K562 (cell line): ENCODE results near the gene SMG9. TPM values are rescaled to one million over a fixed set of nuclear protein-coding genes. Genes with fewer than 3 reads are reported as not detected.
A peak's percentile ranks its signal among the peaks of the same experiment; 100 is the strongest.

Source experiments
- BCOR ChIP-seq: fragments of 450-650 bp; IDR thresholded peaks from 2 replicates; pipeline ENCODE4 v1.6.1; 2016
- BDP1 ChIP-seq: IDR thresholded peaks from 3 replicates; pipeline ENCODE4 v1.6.1; 2011; ENCODE audit not compliant: insufficient read length, insufficient read depth
- GABPB2 ChIP-seq: fragments of 250-450 bp; sonication (Bioruptor Pico); conservative IDR thresholded peaks from 2 replicates; pipeline ENCODE4 v1.5.1; 2021; ENCODE audit warnings: mild to moderate bottlenecking
- HDGF ChIP-seq: fragments of 450-650 bp; IDR thresholded peaks from 2 replicates; pipeline ENCODE4 v1.6.1; 2016
- HMG20A ChIP-seq: fragments of 450-650 bp; formaldehyde crosslinking; conservative IDR thresholded peaks from 2 replicates; pipeline ENCODE4 v1.4.0; 2020; ENCODE audit warnings: mild to moderate bottlenecking, mixed read lengths
- IFI16 ChIP-seq: fragments of 250-450 bp; sonication (Bioruptor Pico); IDR thresholded peaks from 2 replicates; pipeline ENCODE4 v2.1.2; 2022; ENCODE audit warnings: mild to moderate bottlenecking, inconsistent platforms
- JUN ChIP-seq, 2 experiments: sonication (generic) in 1 of 2; formaldehyde crosslinking in 1 of 2; IDR thresholded peaks; 2 replicates each; pipeline versions ENCODE4 v1.6.1 to v1.8.0; 2012 to 2022; ENCODE audit warnings: borderline replicate concordance in 2 of 2, mild to moderate bottlenecking in 2 of 2, improper control_type of control experiment in 1 of 2, low read depth in 1 of 2, low read length in 1 of 2, missing genetic modification reagents in 1 of 2
- MIER1 ChIP-seq: fragments of 450-650 bp; IDR thresholded peaks from 2 replicates; pipeline ENCODE4 v1.6.1; 2016; ENCODE audit warnings: antibody characterized with exemption, mild to moderate bottlenecking, low read depth
- MTA1 ChIP-seq: fragments of 450-650 bp; IDR thresholded peaks from 2 replicates; pipeline ENCODE4 v1.6.1; 2017; ENCODE audit warnings: borderline replicate concordance
- NBN ChIP-seq: fragments of 450-650 bp; IDR thresholded peaks from 2 replicates; pipeline ENCODE4 v1.6.1; 2016; ENCODE audit warnings: low read depth, mild to moderate bottlenecking
- NCOA2 ChIP-seq, 2 experiments: fragments of 450-650 bp; IDR thresholded peaks; 2 replicates each; pipeline ENCODE4 v1.6.1; 2018; ENCODE audit warnings: mild to moderate bottlenecking in 2 of 2, moderate library complexity in 1 of 2; ENCODE audit not compliant: partially characterized antibody in 2 of 2
- RAD51 ChIP-seq: fragments of 450-650 bp; IDR thresholded peaks from 2 replicates; pipeline ENCODE4 v1.7.1; 2016; ENCODE audit warnings: low read depth, mild to moderate bottlenecking, borderline replicate concordance
- SPI1 ChIP-seq: IDR thresholded peaks from 2 replicates; pipeline ENCODE4 v1.6.1; 2011; ENCODE audit warnings: low read depth, low read length, control low read depth, borderline replicate concordance
- SRSF3 ChIP-seq: fragments of 200-400 bp; formaldehyde crosslinking; IDR thresholded peaks from 2 replicates; pipeline ENCODE4 v1.6.1; 2016; ENCODE audit warnings: mild to moderate bottlenecking, low read length, moderate library complexity; ENCODE audit not compliant: insufficient read depth
- WHSC1 ChIP-seq: IDR thresholded peaks from one replicate; pipeline ENCODE4 v1.6.1; 2012; ENCODE audit warnings: low read length, control low read depth, inconsistent platforms
- ZC3H8 ChIP-seq: fragments of 450-650 bp; IDR thresholded peaks from 2 replicates; pipeline ENCODE4 v1.6.1; 2017
- ZEB2 ChIP-seq: fragments of 450-650 bp; IDR thresholded peaks from 2 replicates; pipeline ENCODE4 v1.6.1; 2016
- ZNF3 ChIP-seq: fragments of 250-450 bp; sonication (Bioruptor Pico); IDR thresholded peaks from 2 replicates; pipeline ENCODE4 v1.5.0; 2021; ENCODE audit warnings: mild to moderate bottlenecking, moderate library complexity
- ZNF507 ChIP-seq: conservative IDR thresholded peaks from 2 replicates; pipeline ENCODE4 v1.6.1; 2017; ENCODE audit warnings: missing genetic modification characterization, missing compliant biosample characterization
- polyA plus RNA-seq, 8 experiments: library from polyadenylated mRNA; depleted of rRNA in 4 of 8; stranded (reverse) in 5 of 8; unstranded in 3 of 8; fragments of >200 nt; fragmentation: Nextera tagmentation in 2 of 8; fragmentation: Illumina TruSeq in 1 of 8; extraction: Ambion mirVana in 2 of 8; extraction: Trizol in 1 of 8; gene quantifications; 2 replicates each; pipeline versions ENCODE4 v1.2.1 to v1.2.3, GENCODE V29; 2011 to 2014; ENCODE audit warnings: inconsistent platforms in 1 of 8, missing spikeins in 1 of 8
- total RNA-seq, 7 experiments: library from RNA; depleted of rRNA in 6 of 7; stranded (reverse); fragments of >200 nt in 6 of 7; fragmentation: Illumina TruSeq in 2 of 7; extraction: Trizol in 2 of 7; gene quantifications; 2 replicates each; pipeline versions ENCODE4 v1.2.1 to v1.2.3, GENCODE V29; 2011 to 2021; ENCODE audit warnings: low replicate concordance in 1 of 7
- TF ChIP-seq, protein P1 (sequence below): IDR thresholded peaks from 3 replicates; pipeline ENCODE4 v1.6.1; 2011; ENCODE audit warnings: borderline replicate concordance, mild to moderate bottlenecking; ENCODE audit not compliant: insufficient read length, insufficient read depth
- TF ChIP-seq, protein P2 (sequence below): conservative IDR thresholded peaks from 2 replicates; pipeline ENCODE4 v1.6.1; 2011; ENCODE audit warnings: low read depth, mild to moderate bottlenecking, low read length; ENCODE audit not compliant: control insufficient read depth
- TF ChIP-seq, protein P3 (sequence below): sonication (generic); formaldehyde crosslinking; IDR thresholded peaks from 2 replicates; pipeline ENCODE4 v1.4.0; 2020; ENCODE audit warnings: mild to moderate bottlenecking, missing genetic modification reagents
- TF ChIP-seq, protein P4 (sequence below), 2 experiments: fragments of 200-800 bp in 1 of 2; sonication (Bioruptor generic) in 1 of 2; sonication (generic) in 1 of 2; formaldehyde crosslinking in 1 of 2; IDR thresholded peaks in 1 of 2; conservative IDR thresholded peaks in 1 of 2; 2 replicates each; pipeline versions ENCODE4 v1.5.0 to v1.6.1; 2016 to 2020; ENCODE audit warnings: missing compliant biosample characterization in 1 of 2, missing genetic modification characterization in 1 of 2, missing genetic modification reagents in 1 of 2
- TF ChIP-seq, protein P5 (sequence below): sonication (generic); formaldehyde crosslinking; IDR thresholded peaks from 2 replicates; pipeline ENCODE4 v1.8.0; 2022; ENCODE audit warnings: mild to moderate bottlenecking, missing genetic modification reagents

Gene SMG9
- total and polyA plus RNA-seq, 9 of the 15 experiments (the other 6 are each of a cell fraction or from before 2014, with no cell fraction given) = 1.7 to 79.7 (median 40.2) TPM

DNA sequence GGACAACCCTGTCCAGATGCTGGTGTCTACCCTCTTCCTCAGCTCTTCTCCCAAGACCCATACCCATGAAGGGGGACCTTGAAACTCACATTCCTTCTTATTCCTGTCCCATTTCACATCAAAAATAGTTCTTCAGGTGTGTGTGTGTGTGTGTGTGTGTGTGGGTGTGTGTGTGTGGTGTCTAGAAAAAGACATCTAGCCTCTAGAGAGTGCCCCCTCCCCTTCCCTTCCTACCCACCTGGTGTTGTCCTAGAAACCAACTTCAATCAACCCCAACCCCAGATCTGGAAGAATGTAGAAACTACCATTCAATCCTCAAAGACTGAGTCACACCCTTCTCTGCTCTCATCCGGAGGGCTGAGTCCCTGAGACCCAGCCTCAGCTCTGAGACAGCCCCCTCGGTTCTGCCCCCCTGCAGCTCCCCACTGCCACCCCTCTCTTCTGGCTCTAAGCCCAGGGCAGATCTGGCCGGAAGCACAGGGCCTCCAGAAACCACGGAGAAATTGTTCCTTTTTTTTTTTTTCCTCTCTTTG lies 22.5 kb upstream of the SMG9 start (continued):
- TF ChIP-seq, protein P1, sequence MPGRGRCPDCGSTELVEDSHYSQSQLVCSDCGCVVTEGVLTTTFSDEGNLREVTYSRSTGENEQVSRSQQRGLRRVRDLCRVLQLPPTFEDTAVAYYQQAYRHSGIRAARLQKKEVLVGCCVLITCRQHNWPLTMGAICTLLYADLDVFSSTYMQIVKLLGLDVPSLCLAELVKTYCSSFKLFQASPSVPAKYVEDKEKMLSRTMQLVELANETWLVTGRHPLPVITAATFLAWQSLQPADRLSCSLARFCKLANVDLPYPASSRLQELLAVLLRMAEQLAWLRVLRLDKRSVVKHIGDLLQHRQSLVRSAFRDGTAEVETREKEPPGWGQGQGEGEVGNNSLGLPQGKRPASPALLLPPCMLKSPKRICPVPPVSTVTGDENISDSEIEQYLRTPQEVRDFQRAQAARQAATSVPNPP = no peak
- no peak for TF ChIP-seq HMG20A (CRISPR knock-in tag)
- TF ChIP-seq BCOR = peak; percentile 84
- TF ChIP-seq, protein P2, sequence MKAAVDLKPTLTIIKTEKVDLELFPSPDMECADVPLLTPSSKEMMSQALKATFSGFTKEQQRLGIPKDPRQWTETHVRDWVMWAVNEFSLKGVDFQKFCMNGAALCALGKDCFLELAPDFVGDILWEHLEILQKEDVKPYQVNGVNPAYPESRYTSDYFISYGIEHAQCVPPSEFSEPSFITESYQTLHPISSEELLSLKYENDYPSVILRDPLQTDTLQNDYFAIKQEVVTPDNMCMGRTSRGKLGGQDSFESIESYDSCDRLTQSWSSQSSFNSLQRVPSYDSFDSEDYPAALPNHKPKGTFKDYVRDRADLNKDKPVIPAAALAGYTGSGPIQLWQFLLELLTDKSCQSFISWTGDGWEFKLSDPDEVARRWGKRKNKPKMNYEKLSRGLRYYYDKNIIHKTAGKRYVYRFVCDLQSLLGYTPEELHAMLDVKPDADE = no peak
- no peak for TF ChIP-seq RAD51
- TF ChIP-seq NBN = 0 out of 2 replicates have a peak, but pooled peaks have one; percentile 27
- TF ChIP-seq NCOA2 (IDR thresholded peaks at IDR 0.05; ENCODE audit: partially characterized antibody in 2 of 2) = no peak
- no peak for TF ChIP-seq SRSF3
- no peak for TF ChIP-seq ZC3H8
- no peak for TF ChIP-seq ZNF507 (tag)
- TF ChIP-seq, protein P3, sequence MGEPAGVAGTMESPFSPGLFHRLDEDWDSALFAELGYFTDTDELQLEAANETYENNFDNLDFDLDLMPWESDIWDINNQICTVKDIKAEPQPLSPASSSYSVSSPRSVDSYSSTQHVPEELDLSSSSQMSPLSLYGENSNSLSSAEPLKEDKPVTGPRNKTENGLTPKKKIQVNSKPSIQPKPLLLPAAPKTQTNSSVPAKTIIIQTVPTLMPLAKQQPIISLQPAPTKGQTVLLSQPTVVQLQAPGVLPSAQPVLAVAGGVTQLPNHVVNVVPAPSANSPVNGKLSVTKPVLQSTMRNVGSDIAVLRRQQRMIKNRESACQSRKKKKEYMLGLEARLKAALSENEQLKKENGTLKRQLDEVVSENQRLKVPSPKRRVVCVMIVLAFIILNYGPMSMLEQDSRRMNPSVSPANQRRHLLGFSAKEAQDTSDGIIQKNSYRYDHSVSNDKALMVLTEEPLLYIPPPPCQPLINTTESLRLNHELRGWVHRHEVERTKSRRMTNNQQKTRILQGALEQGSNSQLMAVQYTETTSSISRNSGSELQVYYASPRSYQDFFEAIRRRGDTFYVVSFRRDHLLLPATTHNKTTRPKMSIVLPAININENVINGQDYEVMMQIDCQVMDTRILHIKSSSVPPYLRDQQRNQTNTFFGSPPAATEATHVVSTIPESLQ (CRISPR knock-in tag) = no peak
- TF ChIP-seq HDGF = no peak
- TF ChIP-seq ZNF3 (CRISPR knock-in tag) = no peak
- TF ChIP-seq, protein P4, sequence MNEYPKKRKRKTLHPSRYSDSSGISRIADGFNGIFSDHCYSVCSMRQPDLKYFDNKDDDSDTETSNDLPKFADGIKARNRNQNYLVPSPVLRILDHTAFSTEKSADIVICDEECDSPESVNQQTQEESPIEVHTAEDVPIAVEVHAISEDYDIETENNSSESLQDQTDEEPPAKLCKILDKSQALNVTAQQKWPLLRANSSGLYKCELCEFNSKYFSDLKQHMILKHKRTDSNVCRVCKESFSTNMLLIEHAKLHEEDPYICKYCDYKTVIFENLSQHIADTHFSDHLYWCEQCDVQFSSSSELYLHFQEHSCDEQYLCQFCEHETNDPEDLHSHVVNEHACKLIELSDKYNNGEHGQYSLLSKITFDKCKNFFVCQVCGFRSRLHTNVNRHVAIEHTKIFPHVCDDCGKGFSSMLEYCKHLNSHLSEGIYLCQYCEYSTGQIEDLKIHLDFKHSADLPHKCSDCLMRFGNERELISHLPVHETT (CRISPR knock-in tag; conservative IDR thresholded peaks at IDR 0.05 in 1 of 2, IDR thresholded peaks at IDR 0.05 in 1 of 2) = no peak; a peak in 1 of 4 replicates
- no peak for TF ChIP-seq GABPB2 (CRISPR knock-in tag)
- TF ChIP-seq WHSC1 = no peak
- peak; percentile 100 for TF ChIP-seq MIER1
- TF ChIP-seq, protein P5, sequence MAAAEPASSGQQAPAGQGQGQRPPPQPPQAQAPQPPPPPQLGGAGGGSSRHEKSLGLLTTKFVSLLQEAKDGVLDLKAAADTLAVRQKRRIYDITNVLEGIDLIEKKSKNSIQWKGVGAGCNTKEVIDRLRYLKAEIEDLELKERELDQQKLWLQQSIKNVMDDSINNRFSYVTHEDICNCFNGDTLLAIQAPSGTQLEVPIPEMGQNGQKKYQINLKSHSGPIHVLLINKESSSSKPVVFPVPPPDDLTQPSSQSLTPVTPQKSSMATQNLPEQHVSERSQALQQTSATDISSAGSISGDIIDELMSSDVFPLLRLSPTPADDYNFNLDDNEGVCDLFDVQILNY (CRISPR knock-in tag) = no peak
- no peak for TF ChIP-seq IFI16 (CRISPR knock-in tag)
- TF ChIP-seq ZEB2 = no peak
- peak; percentile 46; the same call in 1 of the 2 replicates for TF ChIP-seq MTA1
- no peak for TF ChIP-seq BDP1
- no peak for TF ChIP-seq SPI1
- TF ChIP-seq JUN (IDR thresholded peaks at IDR 0.05; ENCODE audit: borderline replicate concordance, low read depth, low read length) = no peak
- no peak for TF ChIP-seq JUN (CRISPR knock-in tag; IDR thresholded peaks at IDR 0.05; ENCODE audit: borderline replicate concordance)
